Loucy (cell line): ENCODE measurements around the gene MITF.

Experiments used
- H2AFZ ChIP-seq: fragments of 200-600 bp; sonication (generic); 2 replicates; pipeline ENCODE4 v1.6.0; 2016; ENCODE audit warnings: antibody characterized with exemption, mild to moderate bottlenecking, low read length, moderate library complexity
- H3F3A ChIP-seq: fragments of 200-600 bp; 2 replicates; pipeline ENCODE4 v1.6.0; 2016; ENCODE audit warnings: antibody characterized with exemption, low read depth, mild to moderate bottlenecking
- H3K27me3 ChIP-seq: fragments of 200-600 bp; sonication (generic); 2 replicates; pipeline ENCODE4 v1.6.1; 2014; ENCODE audit warnings: low read length, mild to moderate bottlenecking; ENCODE audit not compliant: insufficient read depth, poor library complexity, severe bottlenecking
- H3K36me3 ChIP-seq: fragments of 200-600 bp; sonication (generic); 2 replicates; pipeline ENCODE4 v1.6.1; 2016; ENCODE audit warnings: low read length; ENCODE audit not compliant: insufficient read depth
- H3K4me1 ChIP-seq: fragments of 200-600 bp; sonication (generic); 2 replicates; pipeline ENCODE4 v1.5.1; 2014; ENCODE audit warnings: low read length, mild to moderate bottlenecking; ENCODE audit not compliant: insufficient read depth, poor library complexity, severe bottlenecking
- H3K4me2 ChIP-seq: fragments of 200-600 bp; sonication (generic); 2 replicates; pipeline ENCODE4 v1.6.0; 2014; ENCODE audit warnings: antibody characterized with exemption, low read length, low read depth, mild to moderate bottlenecking; ENCODE audit not compliant: poor library complexity, severe bottlenecking
- H3K4me3 ChIP-seq: fragments of 200-600 bp; sonication (generic); 2 replicates; pipeline ENCODE4 v1.5.1; 2014; ENCODE audit warnings: low read length, mild to moderate bottlenecking, mixed read lengths; ENCODE audit not compliant: poor library complexity, severe bottlenecking
- H3K79me2 ChIP-seq: fragments of 200-600 bp; sonication (generic); 2 replicates; pipeline ENCODE4 v1.6.1; 2014; ENCODE audit warnings: low read length; ENCODE audit not compliant: insufficient read depth
- H3K9ac ChIP-seq: fragments of 200-600 bp; sonication (generic); 2 replicates; pipeline ENCODE4 v1.6.0; 2014; ENCODE audit warnings: mild to moderate bottlenecking, low read depth, low read length, moderate library complexity; ENCODE audit not compliant: poor library complexity, severe bottlenecking
- H3K9me2 ChIP-seq: fragments of 200-600 bp; sonication (generic); replicated peaks from 2 replicates; pipeline ENCODE4 v1.6.1; 2016; ENCODE audit warnings: low read depth, low read length, mixed read lengths
- H3K9me3 ChIP-seq: fragments of 200-600 bp; sonication (generic); 2 replicates; pipeline ENCODE4 v1.6.1; 2014; ENCODE audit warnings: mild to moderate bottlenecking, antibody characterized with exemption, low read length, low read depth; ENCODE audit not compliant: insufficient read depth
- H4K20me1 ChIP-seq: fragments of 200-600 bp; sonication (generic); 2 replicates; pipeline ENCODE4 v1.6.0; 2014; ENCODE audit warnings: antibody characterized with exemption, low read length, mild to moderate bottlenecking; ENCODE audit not compliant: insufficient read depth, poor library complexity, severe bottlenecking
- CTCF ChIP-seq: fragments of 200-600 bp; sonication (generic); conservative IDR thresholded peaks from 2 replicates; pipeline ENCODE4 v1.5.1; 2014; ENCODE audit warnings: mild to moderate bottlenecking, antibody characterized with exemption, low read length
- EZH2phosphoT487 ChIP-seq: fragments of 200-600 bp; IDR thresholded peaks from 2 replicates; pipeline ENCODE4 v1.6.1; 2018; ENCODE audit warnings: antibody characterized with exemption, mild to moderate bottlenecking, moderate library complexity, borderline replicate concordance

The MITF gene

DNA sequence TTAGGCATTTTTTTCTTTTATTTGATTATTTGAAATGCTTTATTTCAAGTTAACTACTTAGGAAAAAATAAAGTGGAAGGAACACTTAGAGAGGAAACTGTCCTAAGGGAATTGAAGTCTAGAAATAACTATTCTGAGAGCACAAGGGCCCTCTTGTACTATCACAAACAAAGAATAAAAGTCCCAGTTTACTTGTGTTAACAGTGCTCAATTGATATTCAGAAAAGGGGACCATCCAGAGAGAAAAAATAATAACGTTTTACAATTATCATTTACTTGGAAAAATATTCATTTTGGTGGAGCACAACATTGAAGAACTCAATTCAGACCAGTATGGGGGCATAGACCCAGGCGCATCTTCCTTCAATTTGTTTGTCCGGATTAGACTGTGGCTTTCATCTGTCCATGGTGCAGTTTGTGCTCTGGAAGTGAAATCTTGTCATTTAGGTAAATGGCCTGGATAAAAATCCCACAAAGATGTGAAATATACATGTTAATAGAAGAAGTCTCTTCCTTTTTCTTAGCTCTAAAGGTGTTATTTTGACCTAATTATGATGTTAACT lies 205.7 kb downstream of the MITF start:
- H3K36me3 ChIP-seq = no peaks in the 10 kb centered on the region
- no peaks in the 10 kb centered on the region for H3K9me3 ChIP-seq
- H3K9ac ChIP-seq = no peak overlapping the region
- TF ChIP-seq EZH2phosphoT487 = no peak
- no peak for TF ChIP-seq CTCF
- H3K9me2 ChIP-seq = no peaks in the 10 kb centered on the region
- H3K4me3 ChIP-seq = no peak overlapping the region
- H2AFZ ChIP-seq = no peak overlapping the region
- no peaks in the 10 kb centered on the region for H3F3A ChIP-seq
- H3K27me3 ChIP-seq = no peaks in the 10 kb centered on the region
- no peaks in the 10 kb centered on the region for H3K4me1 ChIP-seq
- H3K79me2 ChIP-seq = no peaks in the 10 kb centered on the region
- H3K4me2 ChIP-seq = no peak overlapping the region
- H4K20me1 ChIP-seq = no peaks in the 10 kb centered on the region

DNA sequence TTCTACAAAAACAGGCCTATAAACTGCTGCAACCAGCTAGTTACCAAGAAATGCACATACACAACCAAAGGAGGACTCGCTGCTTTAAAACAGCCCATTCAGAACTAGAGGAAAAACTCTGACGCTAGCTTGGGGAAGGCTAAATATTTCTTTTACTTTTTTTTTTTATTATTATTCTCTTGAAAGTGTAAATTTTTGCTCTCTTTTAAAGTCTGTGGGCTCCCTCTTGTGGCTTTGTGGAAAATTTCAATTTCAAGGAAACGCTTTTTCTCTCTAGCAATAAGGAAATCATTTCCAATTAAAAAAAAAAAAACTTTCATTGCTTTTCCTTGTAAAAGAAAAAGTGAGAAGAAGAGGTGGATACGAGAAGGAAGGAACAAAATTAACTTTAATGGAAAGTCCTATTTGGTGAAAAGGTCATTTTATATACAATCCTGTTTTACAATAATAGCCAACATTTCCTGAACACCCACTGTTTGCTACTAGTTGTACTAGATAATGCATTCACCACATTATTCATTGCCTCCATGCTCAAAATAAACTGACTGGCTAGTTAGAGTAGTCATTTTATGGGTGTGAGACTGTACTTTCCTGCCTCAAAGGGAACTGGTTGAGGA lies 209.1 kb downstream of the MITF start:
- Histone ChIP-seq H3K9me3 (no peaks in the 10 kb centered on the region), H3K36me3 (no peaks in the 10 kb centered on the region), H4K20me1 (no peaks in the 10 kb centered on the region), H3K79me2 (no peaks in the 10 kb centered on the region), H3F3A (no peaks in the 10 kb centered on the region), H3K9me2 (no peaks in the 10 kb centered on the region), H3K4me1 (no peaks in the 10 kb centered on the region), H3K9ac (no peak overlapping the region), H3K27me3 (no peaks in the 10 kb centered on the region), H3K4me2 (no peak overlapping the region), H2AFZ (no peak overlapping the region), H3K4me3 (no peak overlapping the region)
- no peak for TF ChIP-seq EZH2phosphoT487
- TF ChIP-seq CTCF = peak; percentile 65

- no peaks in the 10 kb centered on the region for H3K9me2 ChIP-seq
- H3K4me3 ChIP-seq = no peak overlapping the region
- no peaks in the 10 kb centered on the region for H3K9me3 ChIP-seq
- H3K79me2 ChIP-seq = no peaks in the 10 kb centered on the region
- no peak overlapping the region for H2AFZ ChIP-seq
- no peaks in the 10 kb centered on the region for H3K27me3 ChIP-seq
- H3K4me1 ChIP-seq = no peaks in the 10 kb centered on the region
- no peak overlapping the region for H3K4me2 ChIP-seq
- H3F3A ChIP-seq = no peaks in the 10 kb centered on the region
- TF ChIP-seq CTCF = no peak
- TF ChIP-seq EZH2phosphoT487 = no peak
- H3K36me3 ChIP-seq = no peaks in the 10 kb centered on the region
- no peaks in the 10 kb centered on the region for H4K20me1 ChIP-seq
- no peak overlapping the region for H3K9ac ChIP-seq
These were observed 212.4 kb downstream of the MITF start for GRCh38 chr3:69951616-69952015.
